ENCODE data around the gene ASCC2. TPM values are rescaled to one million over a fixed set of nuclear protein-coding genes. Genes with fewer than 3 reads are reported as not detected.
"Not testable (repeated sequence)": the region's sequence is repeated elsewhere in the genome, so short reads cannot be mapped to it uniquely, and the experiment has no call there.

ASCC2 gene
- polyA plus RNA-seq, 6 donors from 2014 or later: 35.1 to 70.0 (median 42.1) TPM

DNA sequence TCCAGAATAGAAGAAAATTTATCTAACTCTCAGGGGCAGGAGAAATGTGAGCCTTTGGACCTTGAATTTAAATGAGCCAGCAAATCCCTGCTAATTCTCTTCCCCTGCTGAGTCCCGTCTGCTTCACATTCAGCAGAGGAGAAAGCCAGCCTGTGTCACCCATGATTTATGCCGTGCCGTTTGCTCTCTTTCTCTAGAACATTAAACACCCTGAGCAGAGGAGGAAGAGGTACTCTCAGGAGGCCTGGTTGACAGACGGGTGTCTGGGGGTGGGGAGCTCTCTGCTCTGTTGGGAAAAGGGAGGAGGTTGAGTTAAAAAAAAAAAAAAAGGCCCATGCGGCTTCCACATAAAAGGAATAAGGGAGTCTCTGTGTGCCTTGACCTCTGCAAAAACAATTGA is 33.6 kb upstream of the ASCC2 start:
- Mint-ChIP-seq H3K9me3 (no peaks in the 10 kb centered on the region), H3K27me3 (peaks cover 0 to 14% (median 0%) of the 10 kb centered on the region in 3 donors), H3K36me3 (no peaks in the 10 kb centered on the region), H3K27ac (no peak overlapping the region), H3K4me3 (no peak overlapping the region), H3K4me1 (peaks cover 0 to 11% (median 3%) of the 10 kb centered on the region in 3 donors)
- no peak for ATAC-seq (ENCODE audit: low read depth in 2 of 2)
- DNase-seq: no peak

GRCh38 chr22:29870574-29870973 is 32.5 kb upstream of the ASCC2 start:
- H3K36me3 Mint-ChIP-seq: no peaks in the 10 kb centered on the region
- H3K27me3 Mint-ChIP-seq: peaks cover 0 to 14% (median 0%) of the 10 kb centered on the region in 3 donors
- peaks cover 0 to 11% (median 3%) of the 10 kb centered on the region in 3 donors for H3K4me1 Mint-ChIP-seq
- DNase-seq (no peak), ATAC-seq (ENCODE audit: low read depth in 2 of 2) (no peak)
- no peak overlapping the region for H3K27ac Mint-ChIP-seq
- no peak overlapping the region for H3K4me3 Mint-ChIP-seq
- no peaks in the 10 kb centered on the region for H3K9me3 Mint-ChIP-seq

- H3K9me3 Mint-ChIP-seq: no peaks in the 10 kb centered on the region
- DNase-seq: no peak
- H3K27ac Mint-ChIP-seq: no peak overlapping the region
- H3K4me3 Mint-ChIP-seq: no peak overlapping the region
- peaks cover 0 to 6% (median 3%) of the 10 kb centered on the region in 3 donors for H3K4me1 Mint-ChIP-seq
- no peaks in the 10 kb centered on the region for H3K36me3 Mint-ChIP-seq
- ATAC-seq (ENCODE audit: low read depth in 2 of 2): no peak
- peaks cover 0 to 14% (median 0%) of the 10 kb centered on the region in 3 donors for H3K27me3 Mint-ChIP-seq
These were observed 29.8 kb upstream of the ASCC2 start for GRCh38 chr22:29867851-29868250.

- Mint-ChIP-seq H3K9me3 (no peaks in the 10 kb centered on the region), H3K27me3 (peaks cover 0 to 9% (median 0%) of the 10 kb centered on the region in 3 donors), H3K36me3 (no peaks in the 10 kb centered on the region), H3K27ac (no peak overlapping the region), H3K4me3 (no peak overlapping the region), H3K4me1 (peaks cover 0 to under 1% (median 0%) of the 10 kb centered on the region in 3 donors)
- no peak for DNase-seq
- ATAC-seq (ENCODE audit: low read depth in 2 of 2): no peak
These were observed 29.2 kb upstream of the ASCC2 start for GRCh38 chr22:29867260-29867659.

DNA sequence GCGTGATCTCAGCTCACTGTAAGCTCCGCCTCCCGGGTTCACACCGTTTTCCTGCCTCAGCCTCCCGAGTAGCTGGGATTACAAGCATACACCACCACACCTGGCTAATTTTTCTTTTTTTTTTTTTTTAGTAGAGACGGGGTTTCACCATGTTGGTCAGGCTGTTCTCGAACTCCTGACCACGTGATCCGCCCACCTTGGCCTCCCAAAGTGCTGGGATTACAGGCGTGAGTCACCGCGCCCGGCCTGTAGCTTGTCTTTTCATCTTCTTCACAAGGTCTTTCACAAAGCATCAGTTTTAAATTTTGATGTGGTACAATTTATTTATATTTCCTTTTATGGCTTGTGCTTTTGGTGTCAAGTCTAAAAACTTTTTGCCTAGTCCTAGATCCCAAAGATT is 27.5 kb upstream of the ASCC2 start:
- H3K27me3 Mint-ChIP-seq; H3K9me3 Mint-ChIP-seq; H3K4me3 Mint-ChIP-seq; DNase-seq; H3K4me1 Mint-ChIP-seq; H3K36me3 Mint-ChIP-seq; ATAC-seq (ENCODE audit: low read depth in 2 of 2): not testable (repeated sequence)
- H3K27ac Mint-ChIP-seq: peak overlapping the region in 1 of 6 donors; percentile 58

DNA sequence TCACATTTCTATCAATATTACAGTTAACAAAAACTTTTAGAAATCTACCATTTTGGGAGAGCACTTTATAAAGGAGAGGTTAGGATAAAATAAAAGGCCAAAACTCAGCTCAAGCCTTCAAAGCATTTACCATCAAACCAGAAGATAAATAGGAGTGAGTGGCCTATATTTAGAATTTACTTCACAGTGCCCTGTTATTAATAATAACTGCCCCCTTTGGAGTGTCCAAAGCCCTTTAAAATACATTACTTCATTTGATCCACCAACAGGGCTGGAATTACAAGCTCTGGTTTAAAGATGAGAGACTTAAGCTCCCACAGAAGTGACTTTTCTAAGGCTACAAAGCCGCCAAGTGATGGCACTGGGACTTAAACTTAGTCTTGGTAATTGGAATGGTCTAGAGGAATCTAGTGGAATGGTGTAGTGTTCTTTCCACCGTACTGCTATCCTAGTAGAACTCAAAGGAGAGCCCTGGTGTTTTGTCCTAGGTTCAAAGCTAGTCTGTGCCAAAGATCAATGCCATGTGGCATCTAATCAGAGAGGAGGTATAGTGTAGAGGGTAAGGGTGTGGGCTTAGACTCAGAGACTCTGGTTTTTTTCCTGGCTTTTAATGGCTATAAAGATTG is 23.7 kb upstream of the ASCC2 start:
- H3K4me3 Mint-ChIP-seq: no peak overlapping the region
- no peak for DNase-seq

DNA sequence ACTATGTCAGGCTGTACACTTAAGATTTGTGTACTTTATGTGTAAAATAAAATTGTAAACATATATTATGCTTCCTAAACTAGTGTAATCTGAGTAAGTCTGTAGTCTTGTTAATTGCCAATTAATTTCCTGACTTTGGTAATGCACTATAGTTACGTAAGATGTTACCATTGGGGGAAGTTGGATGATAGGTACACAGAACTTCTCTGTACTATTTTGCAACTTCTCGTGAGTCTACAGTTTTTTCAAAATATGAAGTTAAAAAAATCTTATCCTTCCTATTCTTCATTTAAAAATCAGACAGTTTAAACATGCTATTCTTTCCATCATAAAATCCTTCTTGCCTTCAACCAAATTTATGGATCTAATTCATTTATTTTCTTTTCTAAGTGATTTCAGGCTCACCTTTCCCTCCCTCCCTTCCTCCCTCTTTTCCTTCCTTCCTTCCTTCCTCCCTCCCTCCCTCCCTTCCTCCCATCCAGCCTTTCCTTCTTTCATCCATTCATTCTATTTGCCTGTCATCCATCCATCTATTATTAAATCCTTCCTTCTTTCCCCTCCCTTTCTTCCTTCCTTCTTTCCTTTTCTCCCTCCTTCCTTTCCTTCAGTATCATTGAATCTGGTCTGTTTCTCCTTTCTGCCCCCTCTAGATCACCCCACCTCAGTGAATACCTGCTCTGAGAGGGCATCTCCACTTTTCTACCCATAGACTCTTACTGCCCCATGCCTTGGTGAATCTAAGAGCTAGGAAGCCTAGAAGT is 22.1 kb upstream of the ASCC2 start:
- Mint-ChIP-seq H3K27ac (no peak overlapping the region), H3K27me3 (peaks cover 8 to 10% (median 9%) of the 10 kb centered on the region in 3 donors), H3K9me3 (no peaks in the 10 kb centered on the region), H3K36me3 (no peaks in the 10 kb centered on the region), H3K4me3 (no peak overlapping the region), H3K4me1 (no peaks in the 10 kb centered on the region)
- no peak for DNase-seq
- ATAC-seq (ENCODE audit: low read depth in 2 of 2): no peak

More for the DNA sequence above, 23.7 kb upstream of the ASCC2 start:
- Mint-ChIP-seq H3K27ac (no peak overlapping the region), H3K4me1 (no peaks in the 10 kb centered on the region), H3K9me3 (no peaks in the 10 kb centered on the region), H3K36me3 (no peaks in the 10 kb centered on the region), H3K27me3 (no peaks in the 10 kb centered on the region)
- ATAC-seq (ENCODE audit: low read depth in 2 of 2): no peak

DNA sequence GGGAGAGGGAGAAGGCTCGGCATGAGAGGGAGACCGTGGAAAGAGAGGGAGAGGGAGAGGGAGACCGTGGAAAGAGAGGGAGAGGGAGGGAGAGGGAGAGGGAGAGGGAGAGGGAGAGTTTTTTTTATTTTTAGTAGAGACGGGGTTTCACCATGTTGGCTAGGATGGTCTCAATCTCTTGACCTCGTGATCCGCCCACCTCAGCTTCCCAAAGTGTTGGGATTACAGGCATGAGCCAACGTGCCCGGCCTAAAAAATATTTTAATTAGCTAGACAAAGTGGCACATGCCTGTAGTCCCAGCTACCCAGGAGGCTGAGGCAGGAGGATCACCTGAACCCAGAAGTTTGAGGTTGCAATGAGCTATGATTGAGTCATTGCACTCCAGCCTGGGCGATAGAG is 21.0 kb upstream of the ASCC2 start:
- ATAC-seq (ENCODE audit: low read depth in 2 of 2); H3K27ac Mint-ChIP-seq; DNase-seq; H3K9me3 Mint-ChIP-seq; H3K4me1 Mint-ChIP-seq; H3K36me3 Mint-ChIP-seq: not testable (repeated sequence)
- Mint-ChIP-seq H3K27me3 (peaks cover 8 to 16% (median 15%) of the 10 kb centered on the region in 3 donors), H3K4me3 (peak overlapping the region in 1 of 8 donors; percentile 40)

DNA sequence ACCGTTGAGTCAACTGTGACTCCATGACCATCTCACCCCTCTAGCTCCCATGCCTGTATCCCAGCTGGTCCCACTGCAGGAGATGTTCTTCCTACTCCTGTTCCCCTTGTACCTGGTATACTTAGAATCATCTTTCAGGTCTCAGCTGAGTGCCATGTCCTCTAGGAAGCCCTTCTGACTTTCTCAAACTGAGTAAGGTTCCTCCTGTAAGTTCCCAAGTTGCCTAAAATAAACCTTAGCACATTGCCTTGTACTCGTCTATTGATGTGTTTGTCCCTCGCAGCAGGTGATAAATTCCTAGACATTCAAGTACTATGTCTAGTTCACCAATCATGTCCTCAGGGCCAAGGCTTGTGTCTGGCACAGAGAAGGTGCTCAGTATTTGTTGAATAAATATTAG is 18.4 kb upstream of the ASCC2 start:
- ATAC-seq (ENCODE audit: low read depth in 2 of 2) (no peak), DNase-seq (no peak)
- peaks cover 8 to 16% (median 15%) of the 10 kb centered on the region in 3 donors for H3K27me3 Mint-ChIP-seq
- no peak overlapping the region for H3K4me3 Mint-ChIP-seq
- no peaks in the 10 kb centered on the region for H3K4me1 Mint-ChIP-seq
- no peaks in the 10 kb centered on the region for H3K9me3 Mint-ChIP-seq
- H3K36me3 Mint-ChIP-seq: no peaks in the 10 kb centered on the region
- no peak overlapping the region for H3K27ac Mint-ChIP-seq

DNA sequence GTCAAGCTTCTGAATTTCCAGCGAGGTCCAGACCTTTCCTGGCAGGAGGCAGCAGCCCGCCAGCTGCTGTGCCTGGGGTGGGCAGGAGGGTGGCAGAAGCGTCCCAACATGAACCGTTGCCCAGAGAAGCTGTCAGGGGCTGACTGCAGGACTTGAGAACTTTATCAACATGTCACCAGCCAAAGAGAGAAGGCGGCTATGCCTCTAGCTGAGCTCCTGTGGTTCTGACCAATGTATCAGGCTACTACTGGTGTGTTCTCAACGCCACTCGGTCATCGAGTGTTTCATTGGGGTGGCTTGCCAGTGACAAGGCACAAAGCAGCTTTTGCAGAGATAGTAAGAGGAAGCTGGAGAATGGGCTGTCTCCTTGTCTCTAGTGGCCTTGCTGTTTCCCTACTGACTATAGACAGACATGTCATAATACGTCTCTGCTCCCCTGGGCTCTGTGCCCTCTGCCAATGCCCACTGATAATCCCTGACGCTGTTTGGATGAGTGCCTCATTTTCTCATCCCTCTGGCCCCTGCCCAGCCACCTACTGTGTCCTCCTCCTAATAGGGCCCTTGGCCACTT is 17.6 kb upstream of the ASCC2 start:
- H3K27me3 Mint-ChIP-seq: peaks cover 8 to 16% (median 15%) of the 10 kb centered on the region in 3 donors
- H3K36me3 Mint-ChIP-seq: no peaks in the 10 kb centered on the region
- DNase-seq (no peak), ATAC-seq (ENCODE audit: low read depth in 2 of 2) (no peak)
- no peak overlapping the region for H3K27ac Mint-ChIP-seq
- H3K4me3 Mint-ChIP-seq: no peak overlapping the region
- H3K9me3 Mint-ChIP-seq: no peaks in the 10 kb centered on the region
- H3K4me1 Mint-ChIP-seq: no peaks in the 10 kb centered on the region

DNA sequence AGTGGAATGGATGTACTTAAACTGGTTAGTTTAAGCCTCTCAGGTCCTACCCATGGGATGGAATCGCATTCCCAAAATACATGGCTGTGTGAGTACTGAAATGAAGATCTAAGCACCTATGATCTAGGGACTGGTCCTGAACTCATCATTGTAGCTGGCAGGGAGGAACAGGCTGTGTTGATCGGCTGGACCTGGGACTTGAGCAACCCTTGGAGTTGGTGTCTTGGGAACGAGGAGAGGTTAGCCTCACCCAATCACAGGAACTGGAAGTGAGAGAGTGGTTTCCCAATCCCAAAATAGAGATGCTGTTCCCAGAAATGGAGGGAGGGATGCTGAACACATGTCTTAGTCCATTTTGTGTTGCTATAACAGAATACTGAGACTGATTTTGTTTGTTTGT is 16.4 kb upstream of the ASCC2 start:
- Mint-ChIP-seq H3K27ac (no peak overlapping the region), H3K36me3 (no peaks in the 10 kb centered on the region), H3K4me3 (peak overlapping the region in 1 of 8 donors; percentile 71), H3K9me3 (no peaks in the 10 kb centered on the region), H3K4me1 (peaks cover 0 to 4% (median 0%) of the 10 kb centered on the region in 3 donors), H3K27me3 (peaks cover 8 to 16% (median 15%) of the 10 kb centered on the region in 3 donors)
- no peak for DNase-seq
- no peak for ATAC-seq (ENCODE audit: low read depth in 2 of 2)

DNA sequence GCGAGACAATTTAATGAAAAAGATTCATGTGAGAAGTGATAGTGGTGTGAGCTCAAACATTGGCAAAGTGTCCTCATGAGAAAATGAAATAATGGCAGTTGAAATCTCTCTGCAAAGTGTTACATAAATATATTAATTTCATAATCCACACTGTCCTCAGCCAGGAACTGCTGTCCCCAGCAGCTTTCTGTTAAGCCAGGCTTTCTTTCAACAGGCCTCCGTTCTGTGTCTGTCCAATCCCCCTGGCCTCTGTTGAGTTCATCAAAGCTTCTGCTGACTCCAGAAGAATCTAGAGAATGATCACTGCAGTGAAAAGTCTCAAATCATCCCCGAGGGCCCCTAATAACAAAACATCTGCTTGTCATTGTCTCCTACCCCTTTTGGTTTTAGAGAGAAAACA is 10.0 kb upstream of the ASCC2 start:
- H3K9me3 Mint-ChIP-seq: peaks cover 0 to 6% (median 3%) of the 10 kb centered on the region in 7 donors
- no peak for DNase-seq
- no peak overlapping the region for H3K4me3 Mint-ChIP-seq
- no peak overlapping the region for H3K27ac Mint-ChIP-seq
- H3K27me3 Mint-ChIP-seq: peaks cover 0 to 7% (median 0%) of the 10 kb centered on the region in 3 donors
- H3K4me1 Mint-ChIP-seq: peaks cover 0 to 4% (median 0%) of the 10 kb centered on the region in 3 donors
- ATAC-seq (ENCODE audit: low read depth in 2 of 2): no peak
- H3K36me3 Mint-ChIP-seq: no peaks in the 10 kb centered on the region

GRCh38 chr22:29846290-29846689 is 8.2 kb upstream of the ASCC2 start:
- H3K4me1 Mint-ChIP-seq: peaks cover 0 to 4% (median 0%) of the 10 kb centered on the region in 3 donors
- peaks cover 0 to 8% (median 7%) of the 10 kb centered on the region in 3 donors for H3K27me3 Mint-ChIP-seq
- no peaks in the 10 kb centered on the region for H3K36me3 Mint-ChIP-seq
- DNase-seq (no peak), ATAC-seq (ENCODE audit: low read depth in 2 of 2) (no peak)
- H3K4me3 Mint-ChIP-seq: no peak overlapping the region
- peaks cover 0 to 6% (median 3%) of the 10 kb centered on the region in 7 donors for H3K9me3 Mint-ChIP-seq
- peak overlapping the region in 1 of 6 donors; percentile 15 for H3K27ac Mint-ChIP-seq

- H3K9me3 Mint-ChIP-seq: peaks cover 0 to 6% (median 3%) of the 10 kb centered on the region in 7 donors
- no peak overlapping the region for H3K4me3 Mint-ChIP-seq
- H3K4me1 Mint-ChIP-seq: peaks cover 8 to 13% (median 12%) of the 10 kb centered on the region in 3 donors
- peaks cover 0 to 8% (median 7%) of the 10 kb centered on the region in 3 donors for H3K27me3 Mint-ChIP-seq
- no peaks in the 10 kb centered on the region for H3K36me3 Mint-ChIP-seq
- DNase-seq: no peak
- no peak for ATAC-seq (ENCODE audit: low read depth in 2 of 2)
- H3K27ac Mint-ChIP-seq: no peak overlapping the region
These were observed 4.7 kb upstream of the ASCC2 start for GRCh38 chr22:29842740-29843139.

Measured in naive B cell (primary cell).